Neural crest cell (in vitro differentiated cells): ENCODE results near the gene RNPEPL1. TPM values are rescaled to one million over a fixed set of nuclear protein-coding genes. Genes with fewer than 3 reads are reported as not detected.

Experiments
- DNase-seq: peaks from one replicate; pipeline ENCODE4 v3.0.0; 2021; ENCODE audit warnings: low read depth, mixed read lengths, low spot score
- H3K27ac Mint-ChIP-seq: one replicate; pipeline ENCODE4 v1.8.0; 2021; ENCODE audit warnings: mild to moderate bottlenecking, mixed read lengths; ENCODE audit not compliant: unreplicated experiment
- H3K27me3 Mint-ChIP-seq: 2 replicates; pipeline ENCODE4 v1.8.0; 2021; ENCODE audit warnings: low read depth, mild to moderate bottlenecking, mixed read lengths
- H3K36me3 Mint-ChIP-seq: 2 replicates; pipeline ENCODE4 v1.8.0; 2021; ENCODE audit warnings: low read depth, mild to moderate bottlenecking, mixed read lengths
- H3K4me1 Mint-ChIP-seq: 2 replicates; pipeline ENCODE4 v1.8.0; 2021; ENCODE audit warnings: mixed read lengths
- H3K4me3 Mint-ChIP-seq: one replicate; pipeline ENCODE4 v1.8.0; 2021; ENCODE audit warnings: mild to moderate bottlenecking, mixed read lengths
- H3K9me3 Mint-ChIP-seq: 2 replicates; pipeline ENCODE4 v1.8.0; 2021; ENCODE audit warnings: mixed read lengths
- total RNA-seq: library from RNA; stranded (reverse); gene quantifications from 2 replicates; pipeline ENCODE4 v1.2.1, GENCODE V29; 2021
- TF ChIP-seq, protein P1 (sequence below): fragments of 200-600 bp; sonication (generic); conservative IDR thresholded peaks from 2 replicates; pipeline ENCODE4 v1.5.0; 2021; ENCODE audit warnings: antibody characterized with exemption, mild to moderate bottlenecking

Gene RNPEPL1
- total RNA-seq, 1 donor from 2014 or later: 36.1 TPM

DNA sequence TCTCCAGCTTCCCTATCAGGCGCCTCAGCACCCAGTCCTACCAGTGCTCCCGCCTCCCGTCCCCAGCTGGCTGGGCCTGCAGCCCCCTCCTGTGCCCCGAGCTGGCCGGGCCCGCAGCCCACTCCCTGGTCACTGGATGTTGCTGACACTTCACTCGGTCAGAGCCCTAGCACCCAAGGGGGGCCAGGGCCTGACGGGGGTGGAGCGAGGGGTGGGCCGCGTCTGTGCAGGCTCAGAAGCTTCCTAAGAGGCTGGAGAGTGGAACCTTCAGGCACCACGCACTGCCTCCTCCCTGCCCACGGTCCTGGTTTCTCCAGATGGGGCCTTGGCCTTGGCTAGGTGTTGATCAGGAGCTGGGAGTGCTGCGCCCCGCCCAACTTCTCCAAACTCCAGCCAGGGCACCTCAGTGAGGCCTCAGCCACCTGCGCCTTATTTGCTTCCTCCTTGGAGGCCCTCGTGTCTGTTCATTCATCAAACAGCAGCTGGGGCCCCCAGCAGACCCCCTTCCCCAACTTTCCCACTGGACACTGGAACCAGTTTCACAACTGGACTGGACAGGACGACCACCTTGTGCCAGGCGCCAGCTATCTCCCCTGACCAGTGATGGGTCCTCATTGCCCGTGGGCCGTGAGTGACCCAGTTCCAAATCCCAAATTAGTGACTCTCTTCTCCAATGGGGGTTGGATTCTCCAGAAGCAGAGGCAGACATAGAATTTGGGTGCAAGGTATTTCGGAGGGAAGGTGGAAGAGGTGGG lies 35.0 kb downstream of the RNPEPL1 start:
- Mint-ChIP-seq H3K9me3 (no peaks in the 10 kb centered on the region), H3K4me3 (no peak overlapping the region), H3K36me3 (no peaks in the 10 kb centered on the region), H3K4me1 (peaks cover 7% of the 10 kb centered on the region), H3K27ac (no peak overlapping the region), H3K27me3 (no peaks in the 10 kb centered on the region)
- TF ChIP-seq, protein P1, sequence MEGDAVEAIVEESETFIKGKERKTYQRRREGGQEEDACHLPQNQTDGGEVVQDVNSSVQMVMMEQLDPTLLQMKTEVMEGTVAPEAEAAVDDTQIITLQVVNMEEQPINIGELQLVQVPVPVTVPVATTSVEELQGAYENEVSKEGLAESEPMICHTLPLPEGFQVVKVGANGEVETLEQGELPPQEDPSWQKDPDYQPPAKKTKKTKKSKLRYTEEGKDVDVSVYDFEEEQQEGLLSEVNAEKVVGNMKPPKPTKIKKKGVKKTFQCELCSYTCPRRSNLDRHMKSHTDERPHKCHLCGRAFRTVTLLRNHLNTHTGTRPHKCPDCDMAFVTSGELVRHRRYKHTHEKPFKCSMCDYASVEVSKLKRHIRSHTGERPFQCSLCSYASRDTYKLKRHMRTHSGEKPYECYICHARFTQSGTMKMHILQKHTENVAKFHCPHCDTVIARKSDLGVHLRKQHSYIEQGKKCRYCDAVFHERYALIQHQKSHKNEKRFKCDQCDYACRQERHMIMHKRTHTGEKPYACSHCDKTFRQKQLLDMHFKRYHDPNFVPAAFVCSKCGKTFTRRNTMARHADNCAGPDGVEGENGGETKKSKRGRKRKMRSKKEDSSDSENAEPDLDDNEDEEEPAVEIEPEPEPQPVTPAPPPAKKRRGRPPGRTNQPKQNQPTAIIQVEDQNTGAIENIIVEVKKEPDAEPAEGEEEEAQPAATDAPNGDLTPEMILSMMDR: no peak
- DNase-seq: no peak

DNA sequence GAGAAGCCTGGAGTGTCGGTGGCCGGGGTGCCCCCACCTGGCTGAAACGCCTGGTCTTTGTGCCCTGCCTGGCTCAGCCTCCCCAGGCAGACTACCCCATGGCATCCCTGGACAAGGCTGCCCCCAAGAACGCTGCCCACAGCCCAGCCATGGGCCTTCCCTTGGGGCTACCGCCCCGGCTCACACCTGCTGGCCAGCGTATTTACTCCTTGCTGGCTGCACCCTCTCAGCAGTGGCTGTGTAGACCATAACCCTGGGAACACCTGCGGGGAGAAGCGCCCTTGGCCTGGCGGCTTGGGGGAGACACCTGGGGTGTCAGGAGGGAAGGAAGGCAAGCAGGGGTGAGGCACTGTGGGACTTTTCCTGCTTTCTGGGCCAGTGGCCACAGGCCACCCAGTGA lies 35.6 kb downstream of the RNPEPL1 start:
- no peak overlapping the region for H3K27ac Mint-ChIP-seq
- peaks cover 7% of the 10 kb centered on the region for H3K4me1 Mint-ChIP-seq
- no peaks in the 10 kb centered on the region for H3K36me3 Mint-ChIP-seq
- H3K27me3 Mint-ChIP-seq: no peaks in the 10 kb centered on the region
- TF ChIP-seq, protein P1: no peak
- H3K4me3 Mint-ChIP-seq: no peak overlapping the region
- DNase-seq: no peak
- H3K9me3 Mint-ChIP-seq: no peaks in the 10 kb centered on the region

DNA sequence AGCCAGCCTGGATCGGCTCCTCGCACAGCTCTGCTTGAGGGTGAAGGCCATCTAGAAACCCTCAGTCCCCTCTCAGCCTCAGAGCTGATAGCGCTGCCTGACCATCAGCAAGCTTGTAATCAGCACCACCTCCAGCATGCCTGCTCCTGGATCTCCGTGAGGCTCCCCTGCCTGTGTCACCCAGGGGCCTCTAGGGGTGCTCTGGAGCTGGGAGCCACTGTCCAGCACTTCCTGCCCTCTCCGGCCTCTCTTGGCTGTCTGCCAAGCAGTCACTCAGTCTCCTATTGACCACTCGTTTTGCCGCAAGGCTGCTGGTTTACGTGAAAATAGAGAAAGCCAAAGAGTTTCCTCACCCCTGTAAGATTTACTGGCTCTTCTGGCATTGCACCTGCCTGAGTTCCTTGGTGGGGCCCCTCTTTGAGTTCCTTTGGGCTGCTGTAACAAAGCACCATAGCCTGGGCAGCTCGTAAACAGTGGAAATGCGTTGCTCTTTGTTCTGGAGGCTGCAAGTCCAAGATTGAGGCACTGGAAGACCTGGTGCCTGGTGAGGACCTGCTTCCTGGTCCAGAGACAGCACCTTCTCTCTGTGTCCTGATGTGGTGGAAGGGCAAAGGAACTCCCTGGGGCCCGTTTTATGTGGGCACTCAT lies 36.1 kb downstream of the RNPEPL1 start:
- peaks cover 7% of the 10 kb centered on the region for H3K4me1 Mint-ChIP-seq
- DNase-seq: peak; percentile 48
- no peaks in the 10 kb centered on the region for H3K27me3 Mint-ChIP-seq
- H3K27ac Mint-ChIP-seq: no peak overlapping the region
- H3K9me3 Mint-ChIP-seq: no peaks in the 10 kb centered on the region
- TF ChIP-seq, protein P1: peak; percentile 59
- no peaks in the 10 kb centered on the region for H3K36me3 Mint-ChIP-seq
- H3K4me3 Mint-ChIP-seq: peak overlapping the region; percentile 27

DNA sequence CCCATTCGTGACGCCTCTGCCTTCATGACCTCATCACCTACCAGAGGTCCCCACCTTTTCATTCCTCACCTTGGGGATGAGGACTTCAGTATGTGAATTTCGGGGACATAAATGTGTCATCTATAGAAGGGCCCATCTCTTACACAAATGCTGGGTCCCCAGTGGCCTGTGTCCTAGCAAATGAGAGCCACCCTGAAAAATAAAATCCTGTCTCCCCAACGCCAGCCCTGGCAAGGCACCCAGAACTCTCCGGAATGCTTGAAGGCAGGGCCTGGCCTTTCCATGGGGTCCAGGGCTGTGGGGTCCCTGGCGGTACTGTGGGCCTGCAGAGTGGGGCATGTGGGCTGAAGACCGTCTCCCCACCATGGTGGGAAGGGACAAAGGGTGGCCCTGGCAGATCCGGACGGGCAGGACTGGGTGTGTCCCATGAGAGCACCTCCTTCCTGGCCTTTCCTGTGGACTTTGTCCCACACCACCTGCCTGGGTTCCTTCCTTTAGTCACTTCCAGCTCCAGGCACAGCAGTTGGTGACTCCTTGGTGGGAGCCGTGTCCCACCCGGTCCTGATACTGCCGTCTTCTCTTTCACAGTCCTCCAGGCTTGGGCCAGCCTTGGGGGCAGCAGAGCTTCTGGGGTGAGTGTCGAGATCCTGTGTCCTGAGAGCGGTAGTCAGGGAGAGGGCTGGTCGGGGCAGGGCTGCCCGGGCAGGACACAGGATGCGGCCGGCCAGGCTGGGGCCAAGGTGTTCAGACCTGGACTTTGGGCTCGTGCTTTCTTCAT lies 36.8 kb downstream of the RNPEPL1 start:
- TF ChIP-seq, protein P1: no peak
- no peaks in the 10 kb centered on the region for H3K36me3 Mint-ChIP-seq
- no peak overlapping the region for H3K4me3 Mint-ChIP-seq
- H3K9me3 Mint-ChIP-seq: no peaks in the 10 kb centered on the region
- no peak for DNase-seq
- peaks cover 7% of the 10 kb centered on the region for H3K4me1 Mint-ChIP-seq
- H3K27me3 Mint-ChIP-seq: no peaks in the 10 kb centered on the region
- H3K27ac Mint-ChIP-seq: no peak overlapping the region

DNA sequence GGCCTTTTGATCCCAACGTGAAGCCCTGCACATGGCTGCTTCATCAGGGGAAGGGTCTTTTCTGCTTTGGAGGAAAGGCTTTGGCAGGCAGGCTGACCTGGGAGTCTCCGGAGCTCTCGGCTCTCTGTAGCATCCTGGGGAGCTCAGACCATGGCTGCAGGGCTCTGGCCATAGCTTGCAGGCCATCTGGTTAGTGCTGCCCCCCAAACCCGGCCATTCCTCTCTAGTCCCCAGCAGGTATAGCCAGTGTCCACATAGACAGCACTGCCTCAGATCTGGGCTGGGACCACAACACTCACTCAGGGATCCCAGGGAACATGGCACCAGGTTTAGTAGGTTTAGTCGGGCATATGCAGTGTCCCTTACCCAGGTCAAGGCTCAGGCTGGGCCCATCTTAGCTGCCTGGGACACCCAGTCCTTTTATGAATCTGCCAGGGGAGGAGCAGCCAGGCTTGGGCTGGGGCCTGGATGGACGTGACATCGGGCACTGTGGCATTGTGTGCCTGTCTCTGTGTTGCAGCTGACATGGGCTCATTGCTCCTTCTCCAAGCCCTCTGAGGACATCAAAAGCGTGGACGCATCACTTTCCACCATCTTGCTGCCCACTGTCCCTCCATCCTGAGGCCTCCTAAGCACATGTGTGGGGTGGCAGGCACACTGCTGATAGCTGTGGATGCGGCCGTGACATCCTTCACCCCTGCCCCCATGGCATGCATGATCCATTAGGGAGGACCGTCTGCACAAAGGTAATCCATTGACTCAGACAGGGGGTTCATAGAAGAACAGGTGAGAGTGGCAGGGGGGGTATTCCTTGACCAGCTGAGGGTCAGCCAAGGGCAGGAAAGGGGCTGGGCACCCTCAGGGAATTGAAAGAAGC lies 37.8 kb downstream of the RNPEPL1 start:
- no peak for DNase-seq
- Mint-ChIP-seq H3K9me3 (no peaks in the 10 kb centered on the region), H3K36me3 (no peaks in the 10 kb centered on the region), H3K27me3 (no peaks in the 10 kb centered on the region), H3K4me1 (peaks cover 7% of the 10 kb centered on the region), H3K4me3 (no peak overlapping the region), H3K27ac (peak overlapping the region; percentile 50)
- TF ChIP-seq, protein P1: no peak
